IPS-11a (cell line): ENCODE results near the gene CCNL2.
"Not testable (repeated sequence)": the region's sequence is repeated elsewhere in the genome, so short reads cannot be mapped to it uniquely, and the experiment has no call there.

Experiments used
- H3K4me3 ChIP-seq: one replicate; pipeline ENCODE4 v1.5.1; 2013; ENCODE audit warnings: low read depth, low read length, control low read depth

Gene CCNL2

GRCh38 chr1:1432951-1433803 is 34.0 kb upstream of the CCNL2 start:
- no peak overlapping the region for H3K4me3 ChIP-seq

GRCh38 chr1:1432274-1432950 is 33.3 kb upstream of the CCNL2 start:
- no peak overlapping the region for H3K4me3 ChIP-seq

- no peak overlapping the region for H3K4me3 ChIP-seq
Measured at GRCh38 chr1:1431845-1432273, 32.7 kb upstream of the CCNL2 start.

GRCh38 chr1:1430992-1431844 is 32.1 kb upstream of the CCNL2 start:
- no peak overlapping the region for H3K4me3 ChIP-seq

GRCh38 chr1:1430114-1430982 is 31.2 kb upstream of the CCNL2 start:
- H3K4me3 ChIP-seq: no peak overlapping the region

- H3K4me3 ChIP-seq: no peak overlapping the region
Measured at GRCh38 chr1:1429671-1430073, 30.5 kb upstream of the CCNL2 start.

GRCh38 chr1:1428967-1429366 is 29.8 kb upstream of the CCNL2 start:
- H3K4me3 ChIP-seq: not testable (repeated sequence)

GRCh38 chr1:1428174-1428573 is 29.0 kb upstream of the CCNL2 start:
- H3K4me3 ChIP-seq: no peak overlapping the region

- no peak overlapping the region for H3K4me3 ChIP-seq
Measured at GRCh38 chr1:1427820-1428148, 28.6 kb upstream of the CCNL2 start.

- no peak overlapping the region for H3K4me3 ChIP-seq
Measured at GRCh38 chr1:1427106-1427819, 28.1 kb upstream of the CCNL2 start.

- H3K4me3 ChIP-seq: no peak overlapping the region
Measured at GRCh38 chr1:1426496-1427105, 27.5 kb upstream of the CCNL2 start.

GRCh38 chr1:1425753-1426495 is 26.8 kb upstream of the CCNL2 start:
- no peak overlapping the region for H3K4me3 ChIP-seq

- no peak overlapping the region for H3K4me3 ChIP-seq
Measured at GRCh38 chr1:1425426-1425752, 26.3 kb upstream of the CCNL2 start.

- H3K4me3 ChIP-seq: no peak overlapping the region
Measured at GRCh38 chr1:1424707-1425106, 25.6 kb upstream of the CCNL2 start.

- H3K4me3 ChIP-seq: no peak overlapping the region
Measured at GRCh38 chr1:1423245-1423597, 24.1 kb upstream of the CCNL2 start.

- no peak overlapping the region for H3K4me3 ChIP-seq
Measured at GRCh38 chr1:1422465-1423244, 23.5 kb upstream of the CCNL2 start.

- H3K4me3 ChIP-seq: no peak overlapping the region
Measured at GRCh38 chr1:1421907-1422464, 22.9 kb upstream of the CCNL2 start.
